Sciatic nerve (tissue), 2 donors: ENCODE results near the gene RSPH3. TPM values are rescaled to one million over a fixed set of nuclear protein-coding genes. Genes with fewer than 3 reads are reported as not detected.
"Not testable (repeated sequence)": the region's sequence is repeated elsewhere in the genome, so short reads cannot be mapped to it uniquely, and the experiment has no call there.

Source experiments
- ATAC-seq: fragments of 200-7000 bp; cut with Tn5 transposase; one replicate; pipeline ENCODE4 v1.9.1; 2020; ENCODE audit warnings: mild to moderate bottlenecking, moderate library complexity
- DNase-seq: peaks from one replicate; pipeline ENCODE4 v3.0.0-alpha.2; 2020; ENCODE audit warnings: low spot score
- intact Hi-C: fragments of 100-400 bp; cut with DNase I; formaldehyde crosslinking; loops from one replicate; pipeline ENCODE4 v1.14.2; 2022
- total RNA-seq: library from RNA; stranded (reverse); fragmentation: NEBNext Ultra II Directional; extraction: Animal tissue kit (Norgen Biotek cat#: 25700); gene quantifications from one replicate; pipeline ENCODE4 v1.2.1, GENCODE V29; 2021
- donor health status: DM: no; HTN: no; CAD: no.
- donor health status: DM: no; HTN: no; CAD: no.

The RSPH3 gene
- total RNA-seq, 1 donor from 2014 or later, result 11.1 TPM

DNA sequence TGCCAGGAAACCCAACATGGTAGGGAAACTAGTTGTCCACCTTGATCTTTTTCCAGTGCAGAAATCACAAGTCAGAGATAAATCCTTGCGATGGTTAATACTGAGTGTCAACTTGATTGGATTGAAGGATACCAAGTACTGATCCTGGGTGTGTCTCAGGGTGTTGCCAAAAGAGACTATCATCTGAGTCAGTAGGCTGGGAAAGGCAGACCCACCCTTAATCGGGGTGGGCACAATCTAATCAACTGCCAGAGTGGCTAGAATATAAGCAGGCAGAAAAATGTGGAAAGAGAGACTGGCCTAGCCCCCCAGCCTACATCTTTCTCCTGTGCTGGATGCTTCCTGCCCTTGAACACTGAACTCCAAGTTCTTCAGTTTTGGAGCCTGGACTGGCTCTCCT is 10.3 kb downstream of the RSPH3 start:
- intact Hi-C loops, DNase-seq, ATAC-seq: not testable (repeated sequence)

DNA sequence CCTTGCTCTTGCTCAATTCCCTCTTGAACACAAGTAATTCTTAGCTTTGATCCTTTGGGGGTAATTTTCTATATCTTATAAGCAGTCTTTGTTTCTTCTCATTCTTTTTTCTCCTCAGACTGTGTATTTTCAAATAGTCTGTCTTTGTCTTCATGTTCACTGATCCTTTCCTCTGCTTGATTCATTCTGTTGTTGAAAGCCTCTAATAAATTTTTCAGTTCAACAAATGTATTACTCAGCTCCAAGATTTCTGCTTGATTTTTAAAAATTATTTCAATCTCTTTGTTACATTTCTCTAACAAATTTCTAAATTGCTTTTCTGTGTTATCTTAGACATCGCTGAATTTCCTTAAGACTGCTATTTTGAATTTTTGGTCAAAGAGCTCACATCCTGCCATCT is 11.5 kb downstream of the RSPH3 start:
- intact Hi-C loops, result no loop called here
- ATAC-seq (no peak), DNase-seq (no peak)

- intact Hi-C loops, result no loop called here
- no peak for DNase-seq
- no peak for ATAC-seq
Measured at GRCh38 chr6:158987657-158988056, 12.3 kb downstream of the RSPH3 start.

- ATAC-seq (no peak), DNase-seq (no peak)
- intact Hi-C loops, result loop anchor here (10.0 kb wide), 1 partner anchor 274 kb away; no protein-coding TSS in a partner anchor
Measured at GRCh38 chr6:158978757-158979156, 21.2 kb downstream of the RSPH3 start.

- DNase-seq (no peak), ATAC-seq (no peak)
- intact Hi-C loops, result loop anchor here (10.0 kb wide), 1 partner anchor 273 kb away; no protein-coding TSS in a partner anchor
Measured at GRCh38 chr6:158977382-158977781, 22.6 kb downstream of the RSPH3 start.

- ATAC-seq (peak; percentile 61), DNase-seq (no peak)
- intact Hi-C loops, result loop anchor here (10.0 kb wide), 1 partner anchor 268 kb away; no protein-coding TSS in a partner anchor
Measured at GRCh38 chr6:158972241-158973233, 27.5 kb downstream of the RSPH3 start.

- intact Hi-C loops, result loop anchor here (10.0 kb wide), 1 partner anchor 266 kb away; no protein-coding TSS in a partner anchor
- no peak for DNase-seq
- ATAC-seq, result no peak
Measured at GRCh38 chr6:158970640-158971275, 29.2 kb downstream of the RSPH3 start.

GRCh38 chr6:158969148-158969547 is 30.9 kb downstream of the RSPH3 start:
- no peak for ATAC-seq

GRCh38 chr6:158963020-158963808 is 36.8 kb downstream of the RSPH3 start:
- no peak for ATAC-seq
- no peak for DNase-seq
- intact Hi-C loops, result no loop called here

More at GRCh38 chr6:158969148-158969547, 30.9 kb downstream of the RSPH3 start:
- DNase-seq, result no peak
- intact Hi-C loops, result no loop called here

GRCh38 chr6:158962371-158962770 is 37.6 kb downstream of the RSPH3 start:
- DNase-seq, result no peak
- intact Hi-C loops, result no loop called here
- ATAC-seq, result peak; percentile 61

DNA sequence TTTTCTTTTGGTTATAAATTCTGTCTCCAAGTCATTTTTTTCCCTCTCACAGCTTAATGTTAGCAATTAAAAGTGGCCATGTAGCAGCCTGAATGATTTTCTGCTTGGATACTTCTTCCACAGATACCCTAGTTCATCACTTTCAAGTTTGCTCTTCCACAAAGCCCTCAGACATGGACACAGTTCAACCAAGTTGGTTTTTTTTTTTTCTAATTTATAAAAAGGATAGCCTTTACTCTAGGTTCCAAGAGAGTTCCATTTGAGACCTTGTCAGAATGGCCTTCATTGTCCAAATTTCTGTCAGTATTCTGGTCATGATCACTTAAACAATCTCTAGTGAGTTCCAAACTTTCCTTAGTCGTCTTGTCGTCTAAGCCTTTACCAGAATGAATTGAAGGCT is 40.0 kb downstream of the RSPH3 start:
- DNase-seq, result no peak
- no peak for ATAC-seq
- intact Hi-C loops, result no loop called here

GRCh38 chr6:158959552-158959951 is 40.5 kb downstream of the RSPH3 start:
- intact Hi-C loops, result no loop called here

GRCh38 chr6:158958504-158959386 is 41.3 kb downstream of the RSPH3 start:
- no peak for ATAC-seq

More at GRCh38 chr6:158959552-158959951, 40.5 kb downstream of the RSPH3 start:
- ATAC-seq (no peak), DNase-seq (no peak)

GRCh38 chr6:158955255-158955654 is 44.7 kb downstream of the RSPH3 start:
- DNase-seq (no peak), ATAC-seq (no peak)
- intact Hi-C loops, result no loop called here

More at GRCh38 chr6:158958504-158959386, 41.3 kb downstream of the RSPH3 start:
- DNase-seq, result no peak
- intact Hi-C loops, result no loop called here

DNA sequence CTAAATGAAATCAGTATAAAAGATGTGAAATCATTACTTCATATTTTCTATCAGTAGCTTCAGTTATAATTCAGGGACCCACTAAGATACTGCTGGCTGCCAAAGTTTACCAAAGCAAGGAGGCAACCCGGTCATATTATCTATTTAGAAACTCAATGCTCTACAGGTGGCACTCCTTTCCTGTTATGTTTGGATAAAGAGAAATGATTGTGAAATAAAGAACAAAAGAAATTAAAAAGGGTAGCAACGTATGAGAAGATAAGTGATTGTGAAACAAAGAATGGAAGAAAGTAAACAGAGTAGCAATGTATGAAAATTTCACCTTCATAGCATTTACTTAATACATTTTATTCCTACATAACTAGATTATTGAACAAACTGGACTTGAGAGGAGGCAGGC is 45.2 kb downstream of the RSPH3 start:
- intact Hi-C loops, result no loop called here
- ATAC-seq (no peak), DNase-seq (no peak)

GRCh38 chr6:158952011-158952410 is 48.0 kb downstream of the RSPH3 start:
- ATAC-seq, intact Hi-C loops: not testable (repeated sequence)

GRCh38 chr6:158951565-158951964 is 48.4 kb downstream of the RSPH3 start:
- intact Hi-C loops, DNase-seq, ATAC-seq: not testable (repeated sequence)

More at GRCh38 chr6:158952011-158952410, 48.0 kb downstream of the RSPH3 start:
- not testable (repeated sequence) for DNase-seq

GRCh38 chr6:158947284-158947683 is 52.7 kb downstream of the RSPH3 start:
- intact Hi-C loops, result no loop called here
- no peak for ATAC-seq

More at GRCh38 chr6:158947284-158947683, 52.7 kb downstream of the RSPH3 start:
- no peak for DNase-seq
